K562 (cell line): ENCODE measurements around the gene C1orf116.
"Not testable (repeated sequence)": the region's sequence is repeated elsewhere in the genome, so short reads cannot be mapped to it uniquely, and the experiment has no call there.

Source experiments
- EP300 ChIP-seq: IDR thresholded peaks from 2 replicates; pipeline ENCODE4 v1.6.1; 2012; ENCODE audit warnings: low read length, improper control_type of control experiment
- GABPB1 ChIP-seq: sonication (generic); formaldehyde crosslinking; IDR thresholded peaks from 2 replicates; pipeline ENCODE4 v1.8.0; 2022; ENCODE audit warnings: mild to moderate bottlenecking, missing genetic modification reagents
- NR1H2 ChIP-seq: sonication (generic); formaldehyde crosslinking; IDR thresholded peaks from 2 replicates; pipeline ENCODE4 v1.4.0; 2020; ENCODE audit warnings: mild to moderate bottlenecking, missing genetic modification reagents
- NR4A1 ChIP-seq, 2 experiments: fragments of 250-450 bp in 1 of 2; fragments of 450-650 bp in 1 of 2; sonication (Bioruptor Pico) in 1 of 2; IDR thresholded peaks; 2 replicates each; pipeline versions ENCODE4 v1.4.0 to v1.6.1; 2016 to 2020; ENCODE audit warnings: mild to moderate bottlenecking in 2 of 2, missing compliant biosample characterization in 1 of 2, missing genetic modification characterization in 1 of 2, moderate library complexity in 1 of 2
- SLC30A9 ChIP-seq: fragments of 250-450 bp; sonication (Bioruptor Pico); IDR thresholded peaks from 2 replicates; pipeline ENCODE4 v1.8.0; 2022; ENCODE audit warnings: mild to moderate bottlenecking, moderate library complexity
- TF ChIP-seq, protein P1 (sequence below), 3 experiments: IDR thresholded peaks in 2 of 3; conservative IDR thresholded peaks in 1 of 3; 2 replicates each; pipeline ENCODE4 v1.5.1; 2011 to 2012; ENCODE audit warnings: low read length in 3 of 3, mild to moderate bottlenecking in 3 of 3, control low read depth in 2 of 3, improper control_type of control experiment in 1 of 3, inconsistent platforms in 1 of 3, low read depth in 1 of 3, mixed read lengths in 1 of 3, moderate library complexity in 1 of 3; ENCODE audit not compliant: insufficient read depth in 2 of 3

DNA sequence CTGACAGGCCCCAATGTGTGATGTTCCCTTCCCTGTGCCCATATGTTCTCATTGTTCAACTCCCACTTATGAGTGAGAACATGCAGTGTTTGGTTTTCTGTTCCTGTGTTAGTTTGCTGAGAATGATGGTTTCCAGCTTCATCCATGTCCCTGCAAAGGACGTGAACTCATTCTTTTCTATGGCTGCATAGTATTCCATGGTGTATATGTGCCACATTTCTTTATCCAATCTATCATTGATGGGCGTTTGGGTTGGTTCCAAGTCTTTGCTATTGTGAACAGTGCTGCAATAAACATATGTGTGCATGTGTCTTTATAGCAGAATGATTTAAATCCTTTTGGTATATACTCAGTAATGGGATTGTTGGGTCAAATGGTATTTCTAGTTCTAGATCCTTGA lies 8.8 kb upstream of the C1orf116 start:
- not testable (repeated sequence) for TF ChIP-seq NR4A1 (CRISPR knock-in tag; IDR thresholded peaks at IDR 0.05); NR4A1 (tag; IDR thresholded peaks at IDR 0.05); GABPB1 (CRISPR knock-in tag); EP300; NR1H2; SLC30A9
- TF ChIP-seq, protein P1, sequence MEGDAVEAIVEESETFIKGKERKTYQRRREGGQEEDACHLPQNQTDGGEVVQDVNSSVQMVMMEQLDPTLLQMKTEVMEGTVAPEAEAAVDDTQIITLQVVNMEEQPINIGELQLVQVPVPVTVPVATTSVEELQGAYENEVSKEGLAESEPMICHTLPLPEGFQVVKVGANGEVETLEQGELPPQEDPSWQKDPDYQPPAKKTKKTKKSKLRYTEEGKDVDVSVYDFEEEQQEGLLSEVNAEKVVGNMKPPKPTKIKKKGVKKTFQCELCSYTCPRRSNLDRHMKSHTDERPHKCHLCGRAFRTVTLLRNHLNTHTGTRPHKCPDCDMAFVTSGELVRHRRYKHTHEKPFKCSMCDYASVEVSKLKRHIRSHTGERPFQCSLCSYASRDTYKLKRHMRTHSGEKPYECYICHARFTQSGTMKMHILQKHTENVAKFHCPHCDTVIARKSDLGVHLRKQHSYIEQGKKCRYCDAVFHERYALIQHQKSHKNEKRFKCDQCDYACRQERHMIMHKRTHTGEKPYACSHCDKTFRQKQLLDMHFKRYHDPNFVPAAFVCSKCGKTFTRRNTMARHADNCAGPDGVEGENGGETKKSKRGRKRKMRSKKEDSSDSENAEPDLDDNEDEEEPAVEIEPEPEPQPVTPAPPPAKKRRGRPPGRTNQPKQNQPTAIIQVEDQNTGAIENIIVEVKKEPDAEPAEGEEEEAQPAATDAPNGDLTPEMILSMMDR (IDR thresholded peaks at IDR 0.05 in 2 of 3, conservative IDR thresholded peaks at IDR 0.05 in 1 of 3; ENCODE audit: insufficient read depth in 2 of 3, low read depth in 1 of 3, low read length in 3 of 3) = not testable (repeated sequence)
